H1 (cell line): ENCODE results near the gene POLRMT. TPM values are rescaled to one million over a fixed set of nuclear protein-coding genes. Genes with fewer than 3 reads are reported as not detected.

ENCODE experiments used
- CTCF ChIA-PET: fragments of 300-600 bp; sonication (Branson Sonifier 250); formaldehyde crosslinking; loops from one replicate; lab custom pipeline; 2021; ENCODE audit not compliant: partially characterized antibody; lab: Charles Lee
- POLR2A ChIA-PET: fragments of 300-600 bp; sonication (Branson Sonifier 250); formaldehyde crosslinking; loops from one replicate; lab custom pipeline; 2021; ENCODE audit warnings: inconsistent platforms; ENCODE audit not compliant: partially characterized antibody; lab: Charles Lee
- DNase-seq, 2 experiments: peaks; one replicate each; pipeline versions ENCODE4 v3.0.0 to v3.0.0-alpha.2; 2010 to 2022; ENCODE audit warnings: low spot score in 2 of 2, low read depth in 1 of 2, mixed read lengths in 1 of 2
- FAIRE-seq: peaks from 2 replicates; lab custom pipeline; 2011; peaks lifted over from hg19 to GRCh38; lab: Jason Lieb, UNC
- H2AFZ ChIP-seq: 2 replicates; pipeline ENCODE4 v1.8.1; 2012; ENCODE audit warnings: low read length, inconsistent platforms
- H2AK5ac ChIP-seq: 2 replicates; pipeline ENCODE4 v1.6.1; 2013; ENCODE audit warnings: low read depth, low read length
- H2BK120ac ChIP-seq: replicated peaks from 2 replicates; pipeline ENCODE3; 2013; ENCODE audit warnings: low read depth, low read length, inconsistent platforms
- H2BK12ac ChIP-seq: 2 replicates; pipeline ENCODE4 v1.6.1; 2013; ENCODE audit warnings: low read depth, low read length
- H2BK15ac ChIP-seq: 2 replicates; pipeline ENCODE4 v1.6.1; 2013; ENCODE audit warnings: low read length
- H2BK20ac ChIP-seq: 2 replicates; pipeline ENCODE4 v1.6.1; 2013; ENCODE audit warnings: low read length
- H2BK5ac ChIP-seq: 2 replicates; pipeline ENCODE4 v1.6.1; 2013; ENCODE audit warnings: low read depth, low read length
- H3K14ac ChIP-seq: 2 replicates; pipeline ENCODE4 v1.6.1; 2013; ENCODE audit warnings: inconsistent platforms; ENCODE audit not compliant: insufficient read length
- H3K18ac ChIP-seq: 2 replicates; pipeline ENCODE4 v1.6.1; 2013; ENCODE audit warnings: low read length; ENCODE audit errors: extremely low read depth
- H3K23ac ChIP-seq: 2 replicates; pipeline ENCODE4 v1.6.1; 2013; ENCODE audit warnings: inconsistent platforms; ENCODE audit not compliant: insufficient read length
- H3K23me2 ChIP-seq: 2 replicates; pipeline ENCODE4 v1.6.1; 2013; ENCODE audit warnings: low read depth, low read length
- H3K27ac ChIP-seq: 2 replicates; pipeline ENCODE4 v1.6.1; 2011; ENCODE audit warnings: low read depth, low read length, inconsistent platforms
- H3K27me3 ChIP-seq, 4 experiments: replicated peaks in 1 of 4; 1 replicate in 1 of 4; 2 replicates in 3 of 4; pipeline versions ENCODE4 v1.6.1 to v1.8.1; 2011 to 2013; ENCODE audit warnings: low read length in 3 of 4, mild to moderate bottlenecking in 3 of 4, inconsistent platforms in 2 of 4, mixed read lengths in 2 of 4, moderate library complexity in 1 of 4; ENCODE audit not compliant: control insufficient read depth in 3 of 4, insufficient read depth in 3 of 4; ENCODE audit errors: extremely low read depth in 1 of 4
- H3K36me3 ChIP-seq, 4 experiments: 2 replicates each; pipeline versions ENCODE4 v1.6.1 to v1.8.1; 2011 to 2013; ENCODE audit warnings: mild to moderate bottlenecking in 4 of 4, low read length in 3 of 4, moderate library complexity in 2 of 4, control low read depth in 1 of 4, inconsistent platforms in 1 of 4; ENCODE audit not compliant: insufficient read depth in 4 of 4, control insufficient read depth in 2 of 4
- H3K4ac ChIP-seq: replicated peaks from 2 replicates; pipeline ENCODE3; 2013; ENCODE audit warnings: low read length, low read depth, mixed read lengths, inconsistent platforms; ENCODE audit not compliant: insufficient read length
- H3K4me1 ChIP-seq, 4 experiments: replicated peaks in 1 of 4; 1 replicate in 1 of 4; 2 replicates in 3 of 4; pipeline versions ENCODE4 v1.6.1 to v1.8.1; 2011 to 2013; ENCODE audit warnings: low read length in 3 of 4, inconsistent platforms in 2 of 4, mixed read lengths in 1 of 4; ENCODE audit not compliant: insufficient read depth in 4 of 4, control insufficient read depth in 3 of 4
- H3K4me2 ChIP-seq, 2 experiments: 2 replicates each; pipeline versions ENCODE4 v1.6.1 to v1.8.1; 2011 to 2013; ENCODE audit warnings: low read depth in 2 of 2, low read length in 2 of 2, control low read depth in 1 of 2, inconsistent platforms in 1 of 2, mild to moderate bottlenecking in 1 of 2; ENCODE audit not compliant: insufficient read depth in 1 of 2
- H3K4me3 ChIP-seq, 4 experiments: fragments of 200-600, 300-600 bp in 1 of 4; sonication (generic), shearing (Covaris generic), sonication (Bioruptor Twin) in 1 of 4; 2 replicates each; pipeline versions ENCODE4 v1.5.1 to v1.8.1; 2011 to 2016; ENCODE audit warnings: low read length in 4 of 4, low read depth in 3 of 4, control low read depth in 2 of 4, inconsistent platforms in 2 of 4, mild to moderate bottlenecking in 2 of 4, mixed read lengths in 1 of 4, moderate library complexity in 1 of 4; ENCODE audit not compliant: insufficient read depth in 2 of 4; ENCODE audit errors: extremely low read depth in 1 of 4
- H3K56ac ChIP-seq: replicated peaks from 2 replicates; pipeline ENCODE3; 2013; ENCODE audit warnings: low read depth, mild to moderate bottlenecking, mixed read lengths, low read length, inconsistent platforms; ENCODE audit not compliant: insufficient read length
- H3K79me1 ChIP-seq: 2 replicates; pipeline ENCODE4 v1.6.1; 2013; ENCODE audit warnings: low read depth, low read length, control low read depth
- H3K79me2 ChIP-seq, 2 experiments: 2 replicates each; pipeline versions ENCODE4 v1.6.1 to v1.8.1; 2012 to 2013; ENCODE audit warnings: low read length in 2 of 2, mild to moderate bottlenecking in 2 of 2, inconsistent platforms in 1 of 2; ENCODE audit not compliant: insufficient read depth in 2 of 2, control insufficient read depth in 1 of 2
- H3K9ac ChIP-seq, 4 experiments: replicated peaks in 1 of 4; 1 replicate in 1 of 4; 2 replicates in 3 of 4; pipeline versions ENCODE4 v1.6.1 to v1.8.1; 2011 to 2013; ENCODE audit warnings: low read depth in 3 of 4, low read length in 3 of 4, control low read depth in 2 of 4, mild to moderate bottlenecking in 2 of 4, moderate library complexity in 2 of 4, inconsistent platforms in 1 of 4; ENCODE audit errors: extremely low read depth in 1 of 4
- H3K9me3 ChIP-seq, 2 experiments: 2 replicates each; pipeline versions ENCODE4 v1.6.1 to v1.8.1; 2012 to 2013; ENCODE audit warnings: mild to moderate bottlenecking in 2 of 2, moderate library complexity in 2 of 2, control low read depth in 1 of 2, inconsistent platforms in 1 of 2, low read depth in 1 of 2, low read length in 1 of 2, mixed read lengths in 1 of 2; ENCODE audit not compliant: insufficient read depth in 2 of 2
- H4K20me1 ChIP-seq, 2 experiments: replicated peaks in 1 of 2; 2 replicates each; pipeline versions ENCODE3 to v1.8.1; 2011 to 2013; ENCODE audit warnings: inconsistent platforms in 2 of 2, low read length in 2 of 2, mild to moderate bottlenecking in 1 of 2; ENCODE audit not compliant: insufficient read depth in 2 of 2, control insufficient read depth in 1 of 2
- H4K5ac ChIP-seq: 2 replicates; pipeline ENCODE4 v1.6.1; 2013; ENCODE audit warnings: low read length, low read depth, mixed read lengths, inconsistent platforms; ENCODE audit not compliant: insufficient read length
- H4K8ac ChIP-seq: 2 replicates; pipeline ENCODE4 v1.8.0; 2013; ENCODE audit warnings: mild to moderate bottlenecking, moderate library complexity, low read length, inconsistent platforms; ENCODE audit not compliant: insufficient read depth; ENCODE audit errors: extremely low read depth
- H4K91ac ChIP-seq: replicated peaks from 2 replicates; pipeline ENCODE3; 2013; ENCODE audit warnings: low read length, mixed read lengths, inconsistent platforms; ENCODE audit not compliant: insufficient read length
- CBX8 ChIP-seq: fragments of 300-800, 300-1000 bp; sonication (generic); IDR thresholded peaks from 2 replicates; pipeline ENCODE4 v1.7.1; 2016; ENCODE audit warnings: low read depth, low read length, borderline replicate concordance
- POLR2AphosphoS5 ChIP-seq: IDR thresholded peaks from 2 replicates; pipeline ENCODE4 v1.6.1; 2011; ENCODE audit warnings: low read depth, low read length
- YY1 ChIP-seq: IDR thresholded peaks from 2 replicates; pipeline ENCODE4 v1.6.1; 2011; ENCODE audit warnings: low read depth, mild to moderate bottlenecking, low read length
- ZNF274 ChIP-seq: IDR thresholded peaks from 2 replicates; pipeline ENCODE4 v1.7.0; 2012; ENCODE audit warnings: low read length, borderline replicate concordance; ENCODE audit errors: extremely low read depth
- WGBS, 2 experiments: shearing (Covaris generic) in 1 of 2; methylation state at CpG; one replicate each; pipeline versions ENCODE4 v1.1.6 to v1.1.7; 2013 to 2015; ENCODE audit warnings: low lambda C conversion rate in 2 of 2, mixed read lengths in 2 of 2, inconsistent platforms in 1 of 2, low coverage in 1 of 2, missing lambda C conversion rate in 1 of 2; ENCODE audit not compliant: insufficient replicate concordance in 2 of 2, insufficient coverage in 1 of 2, insufficient read length in 1 of 2; ENCODE audit errors: extremely low coverage in 1 of 2, missing lambda C conversion rate in 1 of 2; 5-methylcytosine and 5-hydroxymethylcytosine counted together
- polyA plus RNA-seq, 7 experiments: library from polyadenylated mRNA; depleted of rRNA in 3 of 7; stranded (reverse) in 5 of 7; unstranded in 2 of 7; fragments of >200 nt in 5 of 7; fragments of 200-250 nt in 2 of 7; gene quantifications; 1 replicate in 5 of 7; 2 replicates in 1 of 7; 4 replicates in 1 of 7; pipeline versions ENCODE4 v1.2.1 to v1.2.3, GENCODE V29; 2011 to 2013; ENCODE audit warnings: missing spikeins in 2 of 7, mixed read lengths in 2 of 7
- total RNA-seq: library from RNA; stranded (reverse); fragmentation: NEBNext Ultra II Directional; extraction: Animal tissue kit (Norgen Biotek cat#: 25700); gene quantifications from 2 replicates; pipeline ENCODE4 v1.2.1, GENCODE V29; 2021

Gene POLRMT
- total and polyA plus RNA-seq, 2 of the 8 experiments (the other 6 are each of a cell fraction or from before 2014, with no cell fraction given), result 93.0 to 111 TPM

DNA sequence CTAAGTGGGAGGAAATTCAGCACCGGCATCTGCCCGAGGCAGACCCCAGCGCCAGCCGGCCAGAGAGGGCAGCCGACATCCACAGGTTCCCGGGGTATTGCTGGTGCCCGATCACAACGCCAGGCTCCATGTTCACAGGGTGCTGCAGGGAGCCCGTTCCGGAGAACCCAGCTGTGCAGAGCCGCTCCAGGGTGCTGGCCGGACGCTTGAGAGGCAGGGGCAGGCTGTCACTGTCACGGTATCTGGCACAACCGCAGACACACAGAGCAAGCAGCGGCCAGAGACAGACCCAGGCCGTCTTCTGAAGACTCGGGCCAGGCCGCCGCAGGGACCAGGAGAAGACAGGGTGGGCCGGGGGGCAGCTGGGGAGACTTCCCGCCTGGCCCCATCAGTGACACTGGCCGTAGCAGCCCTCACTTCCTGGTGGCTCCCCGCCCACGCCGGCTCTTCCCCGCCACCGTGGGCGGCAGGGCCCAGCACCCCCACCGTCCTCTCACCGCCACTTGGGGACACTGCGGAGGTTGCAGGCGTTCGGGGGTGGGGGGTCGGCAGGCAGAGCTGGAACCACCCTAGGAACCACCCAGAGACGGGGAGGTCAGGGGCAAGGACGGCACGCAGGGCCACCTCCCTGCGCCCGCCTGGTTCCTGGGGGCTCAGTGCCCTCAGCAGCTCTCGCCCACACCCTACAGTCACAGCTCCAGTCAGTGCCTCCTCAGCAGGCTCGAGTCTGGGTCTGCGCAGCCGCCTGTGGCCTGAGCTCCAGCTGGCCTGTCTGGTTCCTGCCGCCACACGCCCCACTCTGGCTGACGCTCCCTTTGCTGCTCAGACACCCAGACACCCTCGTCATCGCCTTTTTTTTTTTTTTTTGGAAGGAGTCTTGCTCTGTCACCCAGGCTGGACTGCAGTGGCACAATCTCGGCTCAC is 25.8 kb upstream of the POLRMT start:
- Histone ChIP-seq H2BK120ac (no peak overlapping the region), H3K56ac (no peak overlapping the region), H4K20me1 (peaks cover 45 to 50% of the 10 kb centered on the region in 2 experiments), H3K36me3 (peaks cover 0 to 6% (median 0%) of the 10 kb centered on the region in 4 experiments; a peak in 3 of 8 replicates), H3K14ac (no peak overlapping the region), H3K9ac (no peak overlapping the region; a peak in 1 of 7 replicates), H3K4me2 (no peak overlapping the region; a peak in 1 of 4 replicates), H3K27me3 (no peaks in the 10 kb centered on the region)
- CTCF ChIA-PET, result interaction anchor here (0.9 to 1.1 kb wide), 2 partner anchors 11 to 94 kb away, joined by 3 to 4 read pairs; no protein-coding TSS in a partner anchor
- TF ChIP-seq CBX8 (no peak), POLR2AphosphoS5 (no peak), ZNF274 (no peak), YY1 (no peak)
- TF ChIP-seq, all 59 proteins: peak for 0
- H2AFZ ChIP-seq, result no peak overlapping the region
- no peak overlapping the region for H4K91ac ChIP-seq
- POLR2A ChIA-PET, result interaction anchor here (0.8 to 1.0 kb wide), 2 partner anchors 27 to 370 kb away, joined by 4 read pairs; no protein-coding TSS in a partner anchor
- no peak overlapping the region for H2BK15ac ChIP-seq
- no peak for DNase-seq
- no peak overlapping the region; the same call in 1 of the 2 replicates for H2BK5ac ChIP-seq
- no peak overlapping the region for H2BK20ac ChIP-seq
- peaks cover 63 to 85% of the 10 kb centered on the region in 2 experiments for H3K79me2 ChIP-seq
- no peak overlapping the region for H3K23ac ChIP-seq
- H3K9me3 ChIP-seq, result peaks cover 5 to 6% of the 10 kb centered on the region in 2 experiments; a peak in 2 of 4 replicates
- H3K4me1 ChIP-seq, result peaks cover 0 to 11% (median 5%) of the 10 kb centered on the region in 4 experiments; a peak in 5 of 7 replicates
- WGBS, 2 experiments, result 91% methylated on average over 47 of the region's 50 CpGs; no CpG with 5 or more reads in 1 of the 2 experiments
- H3K4ac ChIP-seq, result no peak overlapping the region
- H4K5ac ChIP-seq, result no peak overlapping the region
- H2AK5ac ChIP-seq, result no peak overlapping the region
- H3K23me2 ChIP-seq, result peaks cover 3% of the 10 kb centered on the region; the same call in 1 of the 2 replicates
- H3K4me3 ChIP-seq, result no peak overlapping the region
- H3K18ac ChIP-seq, result no peak overlapping the region
- H3K79me1 ChIP-seq, result peaks cover 12% of the 10 kb centered on the region
- FAIRE-seq, result no peak
- H3K27ac ChIP-seq, result no peak overlapping the region
- H4K8ac ChIP-seq, result peak overlapping the region; percentile 43; the same call in 1 of the 2 replicates
- no peak overlapping the region for H2BK12ac ChIP-seq
